Measurements from ENCODE around the gene PIK3C2G. TPM values are rescaled to one million over a fixed set of nuclear protein-coding genes. Genes with fewer than 3 reads are reported as not detected.

The PIK3C2G gene
- polyA plus RNA-seq, 3 donors = not detected

DNA sequence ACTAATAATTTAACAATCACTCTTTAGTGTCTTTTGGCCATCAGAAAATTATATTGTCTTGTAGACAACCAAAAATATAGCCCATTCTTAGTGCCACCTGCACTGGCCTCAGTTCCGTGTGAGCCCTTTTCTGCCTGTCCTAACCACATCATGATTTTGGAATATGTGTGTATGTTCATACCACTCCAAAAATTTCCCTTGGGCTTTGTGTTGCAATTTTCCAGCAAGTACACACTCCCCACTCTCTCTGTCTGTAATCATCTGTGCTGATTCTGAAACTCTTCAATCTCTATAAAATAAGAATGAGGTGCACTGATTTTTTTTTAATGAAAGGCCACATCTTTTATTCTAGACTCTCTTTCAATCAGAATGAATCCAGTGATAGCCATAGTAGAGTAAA, 196.0 kb downstream of the PIK3C2G start:
- no peaks in the 10 kb centered on the region for H3K36me3 Mint-ChIP-seq
- Histone ChIP-seq H3K9me3 (replicated peaks in 1 of 2; ENCODE audit: control insufficient read depth in 1 of 2, insufficient read depth in 1 of 2, low read length in 2 of 2) (no peaks in the 10 kb centered on the region), H3K27ac (ENCODE audit: low read depth in 1 of 2, low read length in 2 of 2) (no peak overlapping the region), H3K4me1 (ENCODE audit: control insufficient read depth in 1 of 2, insufficient read depth in 2 of 2, low read length in 2 of 2) (no peaks in the 10 kb centered on the region), H3K36me3 (replicated peaks in 1 of 2; ENCODE audit: control insufficient read depth in 1 of 2, insufficient read depth in 2 of 2, low read length in 2 of 2) (no peaks in the 10 kb centered on the region), H3K9ac (ENCODE audit: insufficient read depth, low read length, poor library complexity, severe bottlenecking) (no peak overlapping the region), H3K4me3 (replicated peaks in 1 of 3; ENCODE audit: low read depth in 2 of 3, low read length in 3 of 3) (no peak overlapping the region), H3K4me2 (replicated peaks; ENCODE audit: extremely low read depth, low read length, poor library complexity, severe bottlenecking) (no peak overlapping the region), H2AFZ (ENCODE audit: insufficient read depth, low read depth, low read length, poor library complexity, severe bottlenecking) (no peak overlapping the region), H3K79me2 (ENCODE audit: insufficient read depth, low read length) (no peaks in the 10 kb centered on the region), H4K20me1 (ENCODE audit: insufficient read depth, low read length) (no peaks in the 10 kb centered on the region), H3K27me3 (ENCODE audit: control insufficient read depth in 2 of 2, insufficient read depth in 2 of 2, low read length in 2 of 2) (no peaks in the 10 kb centered on the region)
- no peaks in the 10 kb centered on the region for H3K27me3 Mint-ChIP-seq (ENCODE audit: low read depth in 3 of 3)
- no peak for DNase-seq
- H3K4me3 Mint-ChIP-seq = no peak overlapping the region
- intact Hi-C loops (cut with micrococcal nuclease) = no loop called here
- H3K9me3 Mint-ChIP-seq = peaks cover 0 to 4% (median 1%) of the 10 kb centered on the region in 7 donors
- no peaks in the 10 kb centered on the region for H3K4me1 Mint-ChIP-seq
- no peak for TF ChIP-seq CTCF (IDR thresholded peaks at IDR 0.05)
- H3K27ac Mint-ChIP-seq = no peak overlapping the region
- no CpG with 5 or more reads among the region's 1 CpG for WGBS (ENCODE audit: insufficient coverage)

- Histone ChIP-seq H4K20me1 (ENCODE audit: insufficient read depth, low read length) (no peaks in the 10 kb centered on the region), H3K79me2 (ENCODE audit: insufficient read depth, low read length) (no peaks in the 10 kb centered on the region), H3K4me2 (replicated peaks; ENCODE audit: extremely low read depth, low read length, poor library complexity, severe bottlenecking) (no peak overlapping the region), H3K27me3 (ENCODE audit: control insufficient read depth in 2 of 2, insufficient read depth in 2 of 2, low read length in 2 of 2) (no peaks in the 10 kb centered on the region), H3K27ac (ENCODE audit: low read depth in 1 of 2, low read length in 2 of 2) (no peak overlapping the region), H3K36me3 (replicated peaks in 1 of 2; ENCODE audit: control insufficient read depth in 1 of 2, insufficient read depth in 2 of 2, low read length in 2 of 2) (no peaks in the 10 kb centered on the region), H3K9me3 (replicated peaks in 1 of 2; ENCODE audit: control insufficient read depth in 1 of 2, insufficient read depth in 1 of 2, low read length in 2 of 2) (no peaks in the 10 kb centered on the region), H2AFZ (ENCODE audit: insufficient read depth, low read depth, low read length, poor library complexity, severe bottlenecking) (no peak overlapping the region), H3K4me1 (ENCODE audit: control insufficient read depth in 1 of 2, insufficient read depth in 2 of 2, low read length in 2 of 2) (no peaks in the 10 kb centered on the region), H3K4me3 (replicated peaks in 1 of 3; ENCODE audit: low read depth in 2 of 3, low read length in 3 of 3) (no peak overlapping the region), H3K9ac (ENCODE audit: insufficient read depth, low read length, poor library complexity, severe bottlenecking) (no peak overlapping the region)
- Mint-ChIP-seq H3K27me3 (ENCODE audit: low read depth in 3 of 3) (peaks cover 0 to 1% (median 0%) of the 10 kb centered on the region in 3 donors), H3K27ac (no peak overlapping the region), H3K4me3 (no peak overlapping the region), H3K9me3 (peaks cover 0 to 4% (median 0%) of the 10 kb centered on the region in 7 donors), H3K4me1 (no peaks in the 10 kb centered on the region), H3K36me3 (no peaks in the 10 kb centered on the region)
- no CpG with 5 or more reads among the region's 2 CpGs for WGBS (ENCODE audit: insufficient coverage)
- TF ChIP-seq CTCF (IDR thresholded peaks at IDR 0.05) = no peak
- intact Hi-C loops (cut with micrococcal nuclease) = no loop called here
- DNase-seq = no peak
These were observed 200.4 kb downstream of the PIK3C2G start for GRCh38 chr12:18461758-18462157.

All from CD14-positive monocyte (primary cell).